Muscle of leg (tissue), 11 donors: ENCODE data around the gene MORN5. TPM values are rescaled to one million over a fixed set of nuclear protein-coding genes. Genes with fewer than 3 reads are reported as not detected.

Source experiments
- DNase-seq: peaks from one replicate; pipeline ENCODE4 v3.0.0; 2013
- H3K27ac ChIP-seq: one replicate; pipeline ENCODE4 v1.5.1; 2013; ENCODE audit warnings: mild to moderate bottlenecking, low read length, control low read depth
- H3K27me3 ChIP-seq: one replicate; pipeline ENCODE4 v1.6.1; 2013; ENCODE audit warnings: low read length; ENCODE audit not compliant: control insufficient read depth, insufficient read depth
- H3K36me3 ChIP-seq: one replicate; pipeline ENCODE4 v1.6.1; 2013; ENCODE audit warnings: low read length; ENCODE audit not compliant: control insufficient read depth, insufficient read depth
- H3K4me1 ChIP-seq: one replicate; pipeline ENCODE4 v1.6.1; 2013; ENCODE audit warnings: low read length; ENCODE audit not compliant: control insufficient read depth, insufficient read depth
- H3K4me3 ChIP-seq: one replicate; pipeline ENCODE4 v1.5.1; 2013; ENCODE audit warnings: low read length, control low read depth
- H3K9me3 ChIP-seq: replicated peaks from 2 replicates; pipeline ENCODE4 v1.6.1; 2013; ENCODE audit warnings: low read depth, low read length; ENCODE audit not compliant: control insufficient read depth
- WGBS: methylation state at CpG from one replicate; pipeline ENCODE4 v1.1.5; 2013; ENCODE audit warnings: missing lambda C conversion rate; ENCODE audit not compliant: insufficient coverage; 5-methylcytosine and 5-hydroxymethylcytosine counted together
- polyA plus RNA-seq, 8 donors: library from polyadenylated mRNA; unstranded; fragments of 120-200 nt; gene quantifications; one replicate each; pipeline versions ENCODE4 v1.2.1 to v1.2.3, GENCODE V29; 2013; ENCODE audit warnings: inconsistent platforms in 1 of 8, low replicate concordance in 1 of 8; ENCODE audit not compliant: insufficient read length in 8 of 8, insufficient read depth in 1 of 8
- total RNA-seq: library from RNA; stranded (reverse); fragments of 120-200 nt; gene quantifications from one replicate; pipeline ENCODE4 v1.2.4, GENCODE V29; 2013

The MORN5 gene
- total and polyA plus RNA-seq, 9 donors: 0.41 to 0.80 (median 0.54) TPM; not detected in 2

GRCh38 chr9:122201641-122202040 is 41.9 kb downstream of the MORN5 start:
- no peak overlapping the region for H3K27ac ChIP-seq
- H3K9me3 ChIP-seq: no peaks in the 10 kb centered on the region
- DNase-seq: no peak
- peaks cover 3% of the 10 kb centered on the region for H3K27me3 ChIP-seq
- no peaks in the 10 kb centered on the region for H3K36me3 ChIP-seq
- H3K4me3 ChIP-seq: no peak overlapping the region
- peaks cover 44% of the 10 kb centered on the region for H3K4me1 ChIP-seq
- 100% methylated on average over 1 of the region's 1 CpG for WGBS

- no peak for DNase-seq
- Histone ChIP-seq H3K36me3 (no peaks in the 10 kb centered on the region), H3K27ac (no peak overlapping the region), H3K4me3 (no peak overlapping the region), H3K27me3 (peaks cover 6% of the 10 kb centered on the region), H3K9me3 (no peaks in the 10 kb centered on the region), H3K4me1 (peaks cover 49% of the 10 kb centered on the region)
- 74% methylated on average over 2 of the region's 3 CpGs for WGBS
Measured at GRCh38 chr9:122202111-122202510, 42.4 kb downstream of the MORN5 start.

DNA sequence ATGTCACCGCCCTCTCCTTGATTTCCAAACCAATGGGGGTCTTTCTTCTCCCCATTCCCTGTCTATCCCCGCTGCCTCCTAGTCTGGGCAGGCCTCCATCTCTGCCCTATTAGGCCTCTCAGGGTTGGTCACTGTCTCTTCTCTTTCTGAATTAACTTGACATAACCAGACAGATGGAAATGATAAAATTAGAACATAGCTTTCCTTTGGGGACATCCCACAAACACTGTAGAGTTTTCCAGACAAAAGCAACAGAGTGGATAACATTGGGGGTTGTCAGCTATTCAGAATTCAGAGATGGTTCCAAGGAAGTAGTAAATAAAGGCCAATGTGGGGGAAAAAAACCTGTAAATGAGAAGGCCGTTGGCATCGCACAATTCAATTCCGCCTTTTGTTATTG is 44.3 kb downstream of the MORN5 start:
- DNase-seq: peak; percentile 83

GRCh38 chr9:122204491-122204890 is 44.8 kb downstream of the MORN5 start:
- Histone ChIP-seq H3K9me3 (no peaks in the 10 kb centered on the region), H3K4me1 (peaks cover 47% of the 10 kb centered on the region), H3K27ac (peak overlapping the region; percentile 37), H3K27me3 (peaks cover 5% of the 10 kb centered on the region), H3K4me3 (no peak overlapping the region), H3K36me3 (no peaks in the 10 kb centered on the region)
- DNase-seq: no peak
- WGBS: 61% methylated on average over 12 of the region's 12 CpGs

More for the DNA sequence above, 44.3 kb downstream of the MORN5 start:
- H3K36me3 ChIP-seq: no peaks in the 10 kb centered on the region
- H3K9me3 ChIP-seq: no peaks in the 10 kb centered on the region
- 38% methylated on average over 5 of the region's 5 CpGs for WGBS
- H3K27me3 ChIP-seq: peaks cover 3% of the 10 kb centered on the region
- peaks cover 47% of the 10 kb centered on the region for H3K4me1 ChIP-seq
- H3K4me3 ChIP-seq: no peak overlapping the region
- peak overlapping the region; percentile 37 for H3K27ac ChIP-seq

GRCh38 chr9:122205176-122205575 is 45.5 kb downstream of the MORN5 start:
- Histone ChIP-seq H3K9me3 (no peaks in the 10 kb centered on the region), H3K27me3 (peaks cover 5% of the 10 kb centered on the region), H3K36me3 (no peaks in the 10 kb centered on the region), H3K27ac (no peak overlapping the region), H3K4me1 (peaks cover 47% of the 10 kb centered on the region), H3K4me3 (no peak overlapping the region)
- no peak for DNase-seq
- WGBS: 91% methylated on average over 6 of the region's 8 CpGs

DNA sequence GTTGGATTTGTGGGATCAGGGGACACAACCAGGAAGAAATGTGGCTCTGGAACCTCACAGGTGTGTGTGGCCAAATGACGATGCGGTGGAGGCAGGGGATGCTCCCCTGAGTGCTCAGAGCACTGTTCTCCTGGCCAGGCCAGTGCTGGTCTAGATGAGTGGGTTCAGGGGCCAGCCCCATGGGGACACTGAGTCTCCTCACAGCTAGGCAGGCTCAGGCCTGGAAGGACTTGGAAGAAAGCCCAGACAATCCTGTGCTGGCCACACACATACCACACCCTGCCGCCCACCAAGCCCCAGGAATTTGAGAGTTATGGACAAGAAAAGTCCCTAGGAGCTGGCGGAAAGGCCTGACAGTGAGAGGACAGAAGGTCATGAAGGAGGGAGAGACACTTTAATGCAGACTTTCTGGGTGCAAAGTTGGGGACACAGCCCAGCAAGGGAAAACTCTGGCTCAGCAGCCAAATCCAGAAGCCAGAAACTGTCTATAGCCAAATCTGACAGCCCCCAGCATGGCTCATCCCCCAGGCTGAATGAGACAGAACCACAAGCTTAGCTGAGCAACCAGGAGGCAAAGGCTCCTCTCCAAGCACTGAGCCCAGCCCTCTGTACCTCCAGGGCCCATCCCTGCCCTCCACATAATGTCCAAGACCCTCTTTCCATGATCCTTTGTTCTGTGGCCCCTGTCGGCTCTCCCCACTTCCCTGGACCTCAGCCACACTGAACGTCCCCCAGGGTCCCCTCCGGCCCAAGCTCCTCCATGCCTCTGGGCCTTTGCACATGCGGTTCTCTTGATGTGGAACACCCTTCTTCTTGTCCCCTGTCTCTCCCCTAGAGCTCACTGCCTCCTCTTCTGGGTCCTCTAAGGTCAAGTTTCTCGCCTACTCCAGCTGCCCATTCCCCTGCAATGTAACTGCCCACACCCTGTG is 46.7 kb downstream of the MORN5 start:
- WGBS: 57% methylated on average over 8 of the region's 9 CpGs
- Histone ChIP-seq H3K4me3 (no peak overlapping the region), H3K27me3 (peaks cover 9% of the 10 kb centered on the region), H3K27ac (no peak overlapping the region), H3K36me3 (no peaks in the 10 kb centered on the region), H3K9me3 (no peaks in the 10 kb centered on the region), H3K4me1 (peaks cover 45% of the 10 kb centered on the region)
- DNase-seq: peak; percentile 65

DNA sequence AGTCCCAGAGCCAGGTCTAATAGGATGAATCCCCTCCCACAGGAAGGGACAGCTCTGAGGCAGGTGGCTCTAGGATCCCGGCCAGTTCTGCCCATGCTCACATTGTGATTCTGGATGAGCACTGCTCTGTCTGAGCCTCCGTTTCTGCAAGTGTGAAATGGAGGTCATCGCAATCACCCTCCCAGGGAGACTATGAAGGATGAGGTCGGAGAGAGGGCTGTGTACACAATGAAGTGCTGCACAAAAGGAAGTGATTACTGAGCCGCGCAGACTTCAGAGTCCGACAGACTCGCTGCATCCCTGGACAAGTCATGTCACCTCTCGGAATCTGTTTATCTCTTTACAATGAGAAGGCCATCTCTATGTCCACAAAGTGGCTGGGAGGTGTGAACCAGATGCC is 47.4 kb downstream of the MORN5 start:
- 53% methylated on average over 8 of the region's 9 CpGs for WGBS
- Histone ChIP-seq H3K27ac (no peak overlapping the region), H3K4me1 (peaks cover 39% of the 10 kb centered on the region), H3K9me3 (no peaks in the 10 kb centered on the region), H3K4me3 (no peak overlapping the region), H3K36me3 (no peaks in the 10 kb centered on the region), H3K27me3 (peaks cover 15% of the 10 kb centered on the region)
- DNase-seq: no peak

DNA sequence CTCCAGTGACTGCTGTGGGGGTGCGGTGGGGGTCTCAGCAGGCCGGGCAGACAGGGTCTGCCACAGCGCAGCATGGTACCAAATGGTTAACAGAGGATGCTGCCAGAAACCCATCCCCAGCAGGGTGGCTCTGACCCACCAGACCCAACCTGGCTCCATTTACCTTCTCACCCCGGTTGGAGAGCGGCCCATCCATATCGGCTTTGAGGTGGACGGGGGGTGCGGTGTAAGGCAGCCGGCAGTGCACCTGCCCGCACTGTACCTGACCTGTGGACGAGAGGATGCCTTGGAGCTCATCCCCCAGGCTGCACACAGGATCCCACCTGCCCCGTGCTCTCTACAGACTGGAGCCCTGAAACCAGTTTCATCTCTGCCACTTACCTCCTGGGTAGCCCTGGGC is 49.7 kb downstream of the MORN5 start:
- peaks cover 38% of the 10 kb centered on the region for H3K27me3 ChIP-seq
- H3K9me3 ChIP-seq: no peaks in the 10 kb centered on the region
- H3K4me3 ChIP-seq: no peak overlapping the region
- H3K27ac ChIP-seq: no peak overlapping the region
- peaks cover 36% of the 10 kb centered on the region for H3K4me1 ChIP-seq
- WGBS: 96% methylated on average over 11 of the region's 12 CpGs
- DNase-seq: no peak
- no peaks in the 10 kb centered on the region for H3K36me3 ChIP-seq

DNA sequence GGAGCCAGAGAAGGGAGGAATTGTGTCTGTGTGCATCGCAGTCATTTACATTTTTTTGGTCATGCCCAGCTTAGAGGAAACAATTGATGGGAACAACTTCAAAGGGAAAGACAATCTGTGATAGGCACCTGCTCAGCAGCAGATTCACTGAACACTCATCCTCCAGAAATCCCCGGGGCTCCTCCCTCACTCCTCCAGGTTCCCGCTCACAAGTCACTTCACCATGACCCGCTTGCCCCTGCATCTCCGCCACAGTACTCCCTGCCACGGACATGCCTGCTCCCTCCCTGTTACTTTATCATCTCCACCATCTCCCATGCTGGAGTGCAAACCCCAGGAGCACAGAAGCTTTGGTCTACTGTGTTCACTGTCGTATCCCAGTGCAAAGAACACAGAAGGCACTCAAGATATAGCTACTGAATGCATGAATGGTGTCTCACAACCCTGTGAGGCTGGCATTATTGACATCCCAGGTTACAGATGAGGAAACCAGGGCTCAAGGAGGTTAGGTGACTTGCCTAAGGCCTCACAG is 52.8 kb downstream of the MORN5 start:
- H3K27me3 ChIP-seq: peaks cover 58% of the 10 kb centered on the region
- WGBS: 77% methylated on average over 3 of the region's 7 CpGs
- no peak for DNase-seq

DNA sequence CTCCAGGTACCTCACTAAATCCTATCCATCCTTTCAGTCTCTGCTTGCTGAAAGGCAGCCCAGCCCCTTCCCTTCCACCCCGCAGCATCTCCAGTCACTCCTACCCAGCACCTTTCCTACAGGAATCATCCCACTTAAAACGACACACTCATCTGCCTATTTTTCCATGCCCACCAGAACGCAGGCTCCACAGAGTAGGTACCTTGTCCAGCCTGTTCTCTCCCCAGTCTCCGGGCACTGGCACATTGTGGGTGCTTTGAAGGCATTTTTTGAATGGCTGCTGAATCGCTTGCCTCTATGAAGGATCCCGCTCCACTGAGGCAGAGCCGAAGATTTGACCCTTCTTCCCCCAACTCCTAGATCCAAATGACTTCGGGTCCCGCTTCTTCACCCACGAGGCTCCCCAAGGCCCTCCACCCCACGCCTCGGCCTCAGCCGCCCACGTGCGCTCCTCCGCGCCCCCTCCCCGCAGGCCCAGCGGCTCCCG is 53.4 kb downstream of the MORN5 start:
- H3K9me3 ChIP-seq: no peaks in the 10 kb centered on the region
- 28% methylated on average over 19 of the region's 20 CpGs for WGBS
- peaks cover 10% of the 10 kb centered on the region for H3K4me1 ChIP-seq
- peaks cover 63% of the 10 kb centered on the region for H3K27me3 ChIP-seq
- H3K4me3 ChIP-seq: no peak overlapping the region
- H3K27ac ChIP-seq: no peak overlapping the region
- H3K36me3 ChIP-seq: no peaks in the 10 kb centered on the region
- no peak for DNase-seq

More for the DNA sequence above, 52.8 kb downstream of the MORN5 start:
- Histone ChIP-seq H3K4me1 (peaks cover 10% of the 10 kb centered on the region), H3K4me3 (no peak overlapping the region), H3K27ac (no peak overlapping the region), H3K36me3 (no peaks in the 10 kb centered on the region), H3K9me3 (no peaks in the 10 kb centered on the region)
